HG02973 (cell line): ENCODE results near the gene ARMC8.

Source experiments
- ATAC-seq: cut with Tn5 transposase; IDR thresholded peaks from one replicate; pipeline ENCODE4 v1.9.1; 2021; ENCODE audit warnings: moderate library complexity; ENCODE audit not compliant: unreplicated experiment

ARMC8 gene

GRCh38 chr3:138340511-138340910 is 153.4 kb downstream of the ARMC8 start:
- no peak for ATAC-seq

GRCh38 chr3:138344754-138345153 is 157.7 kb downstream of the ARMC8 start:
- ATAC-seq: no peak
